GM23338 (cell line): ENCODE results near the gene USP5. TPM values are rescaled to one million over a fixed set of nuclear protein-coding genes. Genes with fewer than 3 reads are reported as not detected.

ENCODE experiments used
- ATAC-seq: fragments of 200-7000 bp; cut with Tn5 transposase; 3 replicates; pipeline ENCODE4 v1.9.1; 2020
- DNase-seq: peaks from one replicate; pipeline ENCODE4 v3.0.0-alpha.2; 2015; ENCODE audit warnings: low spot score
- H2AFZ ChIP-seq: fragments of 200-600 bp; sonication (generic); 2 replicates; pipeline ENCODE4 v1.8.0; 2016; ENCODE audit warnings: antibody characterized with exemption, mild to moderate bottlenecking, moderate library complexity
- H3F3A ChIP-seq: fragments of 200-600 bp; sonication (generic); replicated peaks from 2 replicates; pipeline ENCODE4 v1.8.0; 2017; ENCODE audit warnings: antibody characterized with exemption, mixed run types, low read depth
- H3K27ac ChIP-seq: fragments of 200-600 bp; sonication (generic); 2 replicates; pipeline ENCODE4 v1.6.1; 2016; ENCODE audit warnings: low read depth
- H3K27me3 ChIP-seq: fragments of 200-600 bp; sonication (generic); 2 replicates; pipeline ENCODE4 v1.8.0; 2016; ENCODE audit warnings: mild to moderate bottlenecking, mixed run types, moderate library complexity; ENCODE audit not compliant: insufficient read depth
- H3K36me3 ChIP-seq: fragments of 200-600 bp; sonication (generic); 2 replicates; pipeline ENCODE4 v1.8.0; 2016; ENCODE audit warnings: mild to moderate bottlenecking; ENCODE audit not compliant: insufficient read depth
- H3K4me1 ChIP-seq: fragments of 200-600 bp; sonication (generic); 2 replicates; pipeline ENCODE4 v1.8.0; 2016; ENCODE audit warnings: mild to moderate bottlenecking, moderate library complexity; ENCODE audit not compliant: insufficient read depth
- H3K4me2 ChIP-seq: fragments of 200-600 bp; sonication (generic); 2 replicates; pipeline ENCODE4 v1.7.1; 2017; ENCODE audit warnings: mixed run types
- H3K4me3 ChIP-seq: fragments of 200-600 bp; sonication (generic); 2 replicates; pipeline ENCODE4 v1.6.1; 2016; ENCODE audit warnings: mixed run types
- H3K79me2 ChIP-seq: fragments of 200-600 bp; sonication (generic); replicated peaks from 2 replicates; pipeline ENCODE4 v1.8.0; 2017; ENCODE audit warnings: mild to moderate bottlenecking; ENCODE audit not compliant: insufficient read depth
- H3K9me2 ChIP-seq: fragments of 200-600 bp; sonication (generic); 2 replicates; pipeline ENCODE4 v1.8.0; 2017; ENCODE audit not compliant: insufficient read depth
- H4K20me1 ChIP-seq: fragments of 200-600 bp; sonication (generic); replicated peaks from 2 replicates; pipeline ENCODE4 v1.8.0; 2017; ENCODE audit warnings: mild to moderate bottlenecking; ENCODE audit not compliant: insufficient read depth
- H3K27ac Mint-ChIP-seq: 2 replicates; pipeline ENCODE4 v1.8.0; 2020; ENCODE audit warnings: inconsistent platforms, mild to moderate bottlenecking, moderate library complexity, mixed read lengths
- H3K27me3 Mint-ChIP-seq: 3 replicates; pipeline ENCODE4 v1.8.0; 2022; ENCODE audit warnings: low read depth, mild to moderate bottlenecking, moderate library complexity, mixed read lengths, inconsistent platforms; ENCODE audit not compliant: insufficient read depth, poor library complexity
- H3K36me3 Mint-ChIP-seq: 3 replicates; pipeline ENCODE4 v1.8.0; 2021; ENCODE audit warnings: low read depth, mild to moderate bottlenecking, inconsistent platforms, moderate library complexity, mixed read lengths
- H3K4me1 Mint-ChIP-seq: 3 replicates; pipeline ENCODE4 v1.8.0; 2020; ENCODE audit warnings: mild to moderate bottlenecking, inconsistent platforms, mixed read lengths
- H3K4me3 Mint-ChIP-seq: 3 replicates; pipeline ENCODE4 v1.8.0; 2021; ENCODE audit warnings: moderate library complexity, mild to moderate bottlenecking, inconsistent platforms, mixed read lengths
- H3K9me3 Mint-ChIP-seq: 3 replicates; pipeline ENCODE4 v1.8.0; 2020; ENCODE audit warnings: moderate library complexity, mild to moderate bottlenecking, inconsistent platforms, mixed read lengths
- CREB1 ChIP-seq: fragments of 250-450 bp; sonication (Bioruptor Pico); IDR thresholded peaks from 2 replicates; pipeline ENCODE4 v1.5.0; 2020; ENCODE audit warnings: low read depth, mild to moderate bottlenecking, moderate library complexity
- CTCF ChIP-seq, 2 experiments: fragments of 200-600 bp in 1 of 2; sonication (generic) in 1 of 2; conservative IDR thresholded peaks; 2 replicates each; pipeline versions ENCODE4 v1.5.1 to v1.6.1; 2016 to 2017; ENCODE audit warnings: antibody characterized with exemption in 2 of 2, low read depth in 2 of 2, mild to moderate bottlenecking in 2 of 2, moderate library complexity in 1 of 2
- ETS1 ChIP-seq: IDR thresholded peaks from 2 replicates; pipeline ENCODE4 v1.6.1; 2016; ENCODE audit warnings: antibody characterized with exemption
- EZH2 ChIP-seq: fragments of 200-600 bp; sonication (generic); IDR thresholded peaks from one replicate; pipeline ENCODE4 v1.8.0; 2017; ENCODE audit warnings: antibody characterized with exemption, mild to moderate bottlenecking, low read depth; ENCODE audit not compliant: unreplicated experiment
- JUNB ChIP-seq: IDR thresholded peaks from one replicate; pipeline ENCODE4 v1.6.1; 2016; ENCODE audit warnings: antibody characterized with exemption; ENCODE audit not compliant: unreplicated experiment
- NANOG ChIP-seq: IDR thresholded peaks from 2 replicates; pipeline ENCODE4 v1.6.1; 2016; ENCODE audit warnings: antibody characterized with exemption, borderline replicate concordance
- POLR2AphosphoS5 ChIP-seq: IDR thresholded peaks from 2 replicates; pipeline ENCODE4 v1.6.1; 2016; ENCODE audit warnings: antibody characterized with exemption, low read depth
- REST ChIP-seq: IDR thresholded peaks from one replicate; pipeline ENCODE4 v1.6.1; 2018; ENCODE audit warnings: antibody characterized with exemption; ENCODE audit not compliant: unreplicated experiment
- STAT1 ChIP-seq: IDR thresholded peaks from one replicate; pipeline ENCODE4 v1.6.1; 2016; ENCODE audit warnings: antibody characterized with exemption; ENCODE audit not compliant: unreplicated experiment
- ZNF114 ChIP-seq: fragments of 250-450 bp; sonication (Bioruptor Pico); IDR thresholded peaks from 2 replicates; pipeline ENCODE4 v1.5.0; 2020; ENCODE audit warnings: mild to moderate bottlenecking, moderate library complexity
- ZNF331 ChIP-seq: fragments of 250-450 bp; sonication (Bioruptor Pico); IDR thresholded peaks from 2 replicates; pipeline ENCODE4 v1.5.0; 2020; ENCODE audit warnings: low read depth, mild to moderate bottlenecking, moderate library complexity
- ZNF462 ChIP-seq: fragments of 250-450 bp; sonication (Bioruptor Pico); IDR thresholded peaks from 2 replicates; pipeline ENCODE4 v1.5.0; 2020; ENCODE audit warnings: mild to moderate bottlenecking, moderate library complexity
- polyA plus RNA-seq: library from polyadenylated mRNA; unstranded; fragments of >200 nt; fragmentation: Nextera tagmentation; extraction: Ambion mirVana; gene quantifications from 2 replicates; pipeline ENCODE4 v1.2.1, GENCODE V29; 2016
- total RNA-seq: library from RNA; depleted of rRNA; stranded (reverse); fragments of >200 nt; shearing (Covaris generic); gene quantifications from 2 replicates; pipeline ENCODE4 v1.2.3, GENCODE V29; 2014

Gene USP5
- total and polyA plus RNA-seq, 2 experiments from 2014 or later = 35.1 to 109 TPM

- H3K4me1 Mint-ChIP-seq = peaks cover 12% of the 10 kb centered on the region
- Histone ChIP-seq H3K27me3 (no peaks in the 10 kb centered on the region), H2AFZ (no peak overlapping the region), H3K9me2 (no peaks in the 10 kb centered on the region), H3K4me2 (no peak overlapping the region), H3K79me2 (peaks cover under 1% of the 10 kb centered on the region; the same call in 1 of the 2 replicates), H4K20me1 (no peaks in the 10 kb centered on the region), H3K4me1 (peaks cover 20% of the 10 kb centered on the region), H3K27ac (no peak overlapping the region), H3K36me3 (no peaks in the 10 kb centered on the region), H3K4me3 (no peak overlapping the region), H3F3A (peaks cover 10% of the 10 kb centered on the region; the same call in 1 of the 2 replicates)
- H3K9me3 Mint-ChIP-seq = no peaks in the 10 kb centered on the region
- no peak overlapping the region for H3K27ac Mint-ChIP-seq
- H3K36me3 Mint-ChIP-seq = no peaks in the 10 kb centered on the region
- ATAC-seq (no peak), DNase-seq (no peak)
- TF ChIP-seq NANOG (no peak), ETS1 (no peak), JUNB (no peak), ZNF462 (CRISPR knock-in tag) (no peak), REST (no peak), CREB1 (CRISPR knock-in tag) (no peak), EZH2 (no peak), ZNF331 (CRISPR knock-in tag) (no peak), ZNF114 (CRISPR knock-in tag) (no peak), STAT1 (no peak), CTCF (conservative IDR thresholded peaks at IDR 0.05; ENCODE audit: low read depth in 2 of 2) (no peak), POLR2AphosphoS5 (no peak)
- H3K4me3 Mint-ChIP-seq = no peak overlapping the region
- H3K27me3 Mint-ChIP-seq = peaks cover 11% of the 10 kb centered on the region
Observed at GRCh38 chr12:6909421-6910145, 57.6 kb downstream of the USP5 start.
